Measurements from ENCODE around the gene FXYD3. TPM values are rescaled to one million over a fixed set of nuclear protein-coding genes. Genes with fewer than 3 reads are reported as not detected.

Gene FXYD3
- polyA plus RNA-seq, 1 donor (not counting 4 experiments of a cell fraction or from before 2014, with no cell fraction given) = 851 TPM

- Histone ChIP-seq H3K4me3 (ENCODE audit: control insufficient read depth in 2 of 3, extremely low read depth in 1 of 3, insufficient read depth in 2 of 3, low read depth in 1 of 3, low read length in 3 of 3) (peak overlapping the region; percentile 75 to 96 (median 90)), H3K9me1 (ENCODE audit: control insufficient read depth, extremely low read depth, insufficient read depth, low read length) (no peaks in the 10 kb centered on the region), H3K9me3 (ENCODE audit: control insufficient read depth, low read depth, low read length) (no peaks in the 10 kb centered on the region), H3K4me1 (ENCODE audit: control insufficient read depth, extremely low read depth, insufficient read depth, low read length) (peaks cover 20% of the 10 kb centered on the region), H3K4me2 (ENCODE audit: control insufficient read depth, extremely low read depth, insufficient read depth, low read depth, low read length) (peak overlapping the region; percentile 90), H3K27me3 (ENCODE audit: control insufficient read depth, extremely low read depth, insufficient read depth, low read length) (no peaks in the 10 kb centered on the region), H4K20me1 (ENCODE audit: control insufficient read depth, extremely low read depth, insufficient read depth, low read length) (no peaks in the 10 kb centered on the region), H3K79me2 (ENCODE audit: control insufficient read depth, insufficient read depth, low read length) (peaks cover 36% of the 10 kb centered on the region), H3K27ac (ENCODE audit: control insufficient read depth, insufficient read depth, low read length) (peak overlapping the region; percentile 66), H3K9ac (ENCODE audit: control insufficient read depth, extremely low read depth, insufficient read depth, low read length) (peak overlapping the region; percentile 85), H3K36me3 (ENCODE audit: control insufficient read depth in 2 of 2, extremely low read depth in 1 of 2, insufficient read depth in 2 of 2, low read length in 2 of 2) (peaks cover 13 to 23% of the 10 kb centered on the region in 2 experiments), H2AFZ (ENCODE audit: control insufficient read depth, low read length) (peak overlapping the region; percentile 90)
- FAIRE-seq = no peak
- TF ChIP-seq EZH2 (IDR thresholded peaks at IDR 0.05; ENCODE audit: low read length) (no peak), CTCF (optimal IDR thresholded peaks at IDR 0.05 in 1 of 3, IDR thresholded peaks at IDR 0.05 in 1 of 3, conservative IDR thresholded peaks at IDR 0.05 in 1 of 3; ENCODE audit: extremely low read depth in 1 of 3, insufficient read depth in 2 of 3, low read length in 3 of 3) (peak; percentile 56 to 76 (median 72))
- dilution Hi-C loops (cut with MboI; ENCODE audit: extremely low pct_ligation_motif_present, low sequenced_read_pairs) = no loop called here
- DNase-seq (ENCODE audit: low read depth, low spot score) = no peak
Measured at GRCh38 chr19:35153701-35154524, 38.3 kb downstream of the FXYD3 start.

GRCh38 chr19:35154525-35155406 lies 39.1 kb downstream of the FXYD3 start, which contains the start of gene FXYD5:
Gene FXYD5, plus strand, starts transcription at chr19:35154735. Its CDS starts 816 bp downstream, at chr19:35155551.
- DNase-seq (ENCODE audit: low read depth, low spot score) = no peak
- Histone ChIP-seq H3K36me3 (ENCODE audit: control insufficient read depth in 2 of 2, extremely low read depth in 1 of 2, insufficient read depth in 2 of 2, low read length in 2 of 2) (peaks cover 20 to 32% of the 10 kb centered on the region in 2 experiments), H3K4me3 (ENCODE audit: control insufficient read depth in 2 of 3, extremely low read depth in 1 of 3, insufficient read depth in 2 of 3, low read depth in 1 of 3, low read length in 3 of 3) (peak within 1 kb of the TSS; percentile 84 to 96 (median 90)), H3K79me2 (ENCODE audit: control insufficient read depth, insufficient read depth, low read length) (peaks cover 36% of the 10 kb centered on the region), H3K27ac (ENCODE audit: control insufficient read depth, insufficient read depth, low read length) (peak within 1 kb of the TSS; percentile 66), H3K9ac (ENCODE audit: control insufficient read depth, extremely low read depth, insufficient read depth, low read length) (peak within 1 kb of the TSS; percentile 85), H3K4me1 (ENCODE audit: control insufficient read depth, extremely low read depth, insufficient read depth, low read length) (peaks cover 20% of the 10 kb centered on the region), H3K9me1 (ENCODE audit: control insufficient read depth, extremely low read depth, insufficient read depth, low read length) (no peaks in the 10 kb centered on the region), H2AFZ (ENCODE audit: control insufficient read depth, low read length) (peak within 1 kb of the TSS; percentile 90), H3K27me3 (ENCODE audit: control insufficient read depth, extremely low read depth, insufficient read depth, low read length) (no peaks in the 10 kb centered on the region), H3K4me2 (ENCODE audit: control insufficient read depth, extremely low read depth, insufficient read depth, low read depth, low read length) (peak within 1 kb of the TSS; percentile 90), H4K20me1 (ENCODE audit: control insufficient read depth, extremely low read depth, insufficient read depth, low read length) (no peaks in the 10 kb centered on the region), H3K9me3 (ENCODE audit: control insufficient read depth, low read depth, low read length) (no peaks in the 10 kb centered on the region)
- dilution Hi-C loops (cut with MboI; ENCODE audit: extremely low pct_ligation_motif_present, low sequenced_read_pairs) = no loop called here
- TF ChIP-seq CTCF (optimal IDR thresholded peaks at IDR 0.05 in 1 of 3, IDR thresholded peaks at IDR 0.05 in 1 of 3, conservative IDR thresholded peaks at IDR 0.05 in 1 of 3; ENCODE audit: extremely low read depth in 1 of 3, insufficient read depth in 2 of 3, low read length in 3 of 3) (no peak), EZH2 (IDR thresholded peaks at IDR 0.05; ENCODE audit: low read length) (no peak)
- no peak for FAIRE-seq

Measured in keratinocyte (primary cell).